Measurements from ENCODE around the gene CATSPER3.

The CATSPER3 gene

GRCh38 chr5:135030956-135031812, 63.5 kb downstream of the CATSPER3 start:
- H3K4me2 ChIP-seq (ENCODE audit: low read length) = no peak overlapping the region

GRCh38 chr5:135031813-135032694, 64.3 kb downstream of the CATSPER3 start:
- no peak overlapping the region for H3K4ac ChIP-seq (ENCODE audit: low read depth, low read length)
- H3K36me3 ChIP-seq (ENCODE audit: control insufficient read depth in 1 of 2, insufficient read depth in 2 of 2, low read length in 2 of 2) = no peaks in the 10 kb centered on the region
- no peak overlapping the region for H3K4me2 ChIP-seq (ENCODE audit: low read length)
- no peak overlapping the region for H2AFZ ChIP-seq (ENCODE audit: insufficient read depth, low read length, poor library complexity)
- H3K9me3 ChIP-seq (ENCODE audit: insufficient read depth, low read depth, low read length) = peaks cover 17% of the 10 kb centered on the region
- H3K27ac ChIP-seq (ENCODE audit: low read depth, low read length) = no peak overlapping the region
- H3K27me3 ChIP-seq (ENCODE audit: insufficient read depth, low read length) = peaks cover 87% of the 10 kb centered on the region
- H3K18ac ChIP-seq (ENCODE audit: low read length) = no peak overlapping the region
- no peaks in the 10 kb centered on the region for H3K79me1 ChIP-seq (ENCODE audit: low read length)
- H2BK12ac ChIP-seq (ENCODE audit: low read length) = no peak overlapping the region
- H2BK120ac ChIP-seq (ENCODE audit: insufficient read depth, low read length, poor library complexity) = no peak overlapping the region
- DNase-seq = no peak
- H2BK5ac ChIP-seq (ENCODE audit: low read depth, low read length, poor library complexity) = no peak overlapping the region
- H3K4me3 ChIP-seq (ENCODE audit: low read depth, low read length) = no peak overlapping the region
- H3K14ac ChIP-seq (ENCODE audit: low read length) = no peak overlapping the region
- no peak overlapping the region for H3K9ac ChIP-seq (ENCODE audit: low read length)
- H3K79me2 ChIP-seq (ENCODE audit: control insufficient read depth, insufficient read depth, low read length, poor library complexity) = no peaks in the 10 kb centered on the region
- no CpG with 5 or more reads among the region's 15 CpGs for WGBS (ENCODE audit: extremely low coverage, insufficient coverage, insufficient read length)
- H4K91ac ChIP-seq (ENCODE audit: low read depth, low read length) = no peak overlapping the region
- H3K4me1 ChIP-seq (ENCODE audit: control insufficient read depth in 1 of 2, insufficient read depth in 2 of 2, low read length in 2 of 2) = peaks cover 13 to 17% of the 10 kb centered on the region in 2 experiments
- no peak overlapping the region for H3K23ac ChIP-seq (ENCODE audit: low read length)
- no peak overlapping the region for H2AK5ac ChIP-seq (ENCODE audit: low read length)
- H4K12ac ChIP-seq (ENCODE audit: low read depth, low read length) = no peak overlapping the region
- H4K8ac ChIP-seq (ENCODE audit: low read depth, low read length) = no peak overlapping the region

More at GRCh38 chr5:135030956-135031812, 63.5 kb downstream of the CATSPER3 start:
- no peak overlapping the region for H4K91ac ChIP-seq (ENCODE audit: low read depth, low read length)
- DNase-seq = no peak
- H3K4me3 ChIP-seq (ENCODE audit: low read depth, low read length) = no peak overlapping the region
- H3K27me3 ChIP-seq (ENCODE audit: insufficient read depth, low read length) = peaks cover 87% of the 10 kb centered on the region
- no peak overlapping the region for H3K4ac ChIP-seq (ENCODE audit: low read depth, low read length)
- H2BK5ac ChIP-seq (ENCODE audit: low read depth, low read length, poor library complexity) = no peak overlapping the region
- no peak overlapping the region for H4K12ac ChIP-seq (ENCODE audit: low read depth, low read length)
- H3K79me2 ChIP-seq (ENCODE audit: control insufficient read depth, insufficient read depth, low read length, poor library complexity) = no peaks in the 10 kb centered on the region
- H3K79me1 ChIP-seq (ENCODE audit: low read length) = no peaks in the 10 kb centered on the region
- no peak overlapping the region for H2BK120ac ChIP-seq (ENCODE audit: insufficient read depth, low read length, poor library complexity)
- no peak overlapping the region for H2BK12ac ChIP-seq (ENCODE audit: low read length)
- no peak overlapping the region for H3K23ac ChIP-seq (ENCODE audit: low read length)
- peaks cover 15% of the 10 kb centered on the region for H3K9me3 ChIP-seq (ENCODE audit: insufficient read depth, low read depth, low read length)
- WGBS (ENCODE audit: extremely low coverage, insufficient coverage, insufficient read length) = no CpG with 5 or more reads among the region's 57 CpGs
- H3K27ac ChIP-seq (ENCODE audit: low read depth, low read length) = no peak overlapping the region
- H3K36me3 ChIP-seq (ENCODE audit: control insufficient read depth in 1 of 2, insufficient read depth in 2 of 2, low read length in 2 of 2) = no peaks in the 10 kb centered on the region
- peaks cover 13 to 17% of the 10 kb centered on the region in 2 experiments for H3K4me1 ChIP-seq (ENCODE audit: control insufficient read depth in 1 of 2, insufficient read depth in 2 of 2, low read length in 2 of 2)
- H3K14ac ChIP-seq (ENCODE audit: low read length) = no peak overlapping the region
- no peak overlapping the region for H2AK5ac ChIP-seq (ENCODE audit: low read length)
- no peak overlapping the region for H2AFZ ChIP-seq (ENCODE audit: insufficient read depth, low read length, poor library complexity)
- H4K8ac ChIP-seq (ENCODE audit: low read depth, low read length) = no peak overlapping the region
- no peak overlapping the region for H3K9ac ChIP-seq (ENCODE audit: low read length)
- no peak overlapping the region for H3K18ac ChIP-seq (ENCODE audit: low read length)

DNA sequence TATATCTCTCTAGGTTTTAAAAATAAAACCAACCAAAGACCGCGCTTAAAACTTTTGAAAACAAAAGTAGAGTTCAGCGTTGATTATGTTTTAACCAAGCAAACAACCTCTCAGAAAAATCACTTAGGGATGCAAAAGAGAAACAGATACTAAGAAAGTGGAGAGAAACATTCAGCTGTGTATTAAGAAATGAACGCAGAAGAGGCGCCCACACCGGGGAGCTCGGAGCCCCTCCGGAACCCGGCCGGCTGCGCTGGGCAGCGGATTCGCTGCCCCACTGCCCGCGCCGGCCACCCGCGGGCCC, 64.9 kb downstream of the CATSPER3 start:
- Histone ChIP-seq H3K23ac (ENCODE audit: low read length) (no peak overlapping the region), H2BK5ac (ENCODE audit: low read depth, low read length, poor library complexity) (no peak overlapping the region), H3K79me1 (ENCODE audit: low read length) (no peaks in the 10 kb centered on the region), H3K14ac (ENCODE audit: low read length) (no peak overlapping the region), H3K4me3 (ENCODE audit: low read depth, low read length) (no peak overlapping the region), H2AFZ (ENCODE audit: insufficient read depth, low read length, poor library complexity) (no peak overlapping the region), H3K27ac (ENCODE audit: low read depth, low read length) (no peak overlapping the region), H3K79me2 (ENCODE audit: control insufficient read depth, insufficient read depth, low read length, poor library complexity) (no peaks in the 10 kb centered on the region), H4K8ac (ENCODE audit: low read depth, low read length) (no peak overlapping the region), H4K91ac (ENCODE audit: low read depth, low read length) (no peak overlapping the region), H2BK120ac (ENCODE audit: insufficient read depth, low read length, poor library complexity) (no peak overlapping the region), H3K36me3 (ENCODE audit: control insufficient read depth in 1 of 2, insufficient read depth in 2 of 2, low read length in 2 of 2) (no peaks in the 10 kb centered on the region), H2BK12ac (ENCODE audit: low read length) (no peak overlapping the region), H2AK5ac (ENCODE audit: low read length) (no peak overlapping the region), H3K4me1 (ENCODE audit: control insufficient read depth in 1 of 2, insufficient read depth in 2 of 2, low read length in 2 of 2) (peaks cover 13 to 17% of the 10 kb centered on the region in 2 experiments), H3K18ac (ENCODE audit: low read length) (no peak overlapping the region), H3K4ac (ENCODE audit: low read depth, low read length) (no peak overlapping the region), H3K4me2 (ENCODE audit: low read length) (peak overlapping the region; percentile 43), H3K9ac (ENCODE audit: low read length) (no peak overlapping the region), H3K9me3 (ENCODE audit: insufficient read depth, low read depth, low read length) (peaks cover 18% of the 10 kb centered on the region), H4K12ac (ENCODE audit: low read depth, low read length) (no peak overlapping the region), H3K27me3 (ENCODE audit: insufficient read depth, low read length) (peaks cover 87% of the 10 kb centered on the region)
- WGBS (ENCODE audit: extremely low coverage, insufficient coverage, insufficient read length) = no CpG with 5 or more reads among the region's 18 CpGs
- DNase-seq = no peak

DNA sequence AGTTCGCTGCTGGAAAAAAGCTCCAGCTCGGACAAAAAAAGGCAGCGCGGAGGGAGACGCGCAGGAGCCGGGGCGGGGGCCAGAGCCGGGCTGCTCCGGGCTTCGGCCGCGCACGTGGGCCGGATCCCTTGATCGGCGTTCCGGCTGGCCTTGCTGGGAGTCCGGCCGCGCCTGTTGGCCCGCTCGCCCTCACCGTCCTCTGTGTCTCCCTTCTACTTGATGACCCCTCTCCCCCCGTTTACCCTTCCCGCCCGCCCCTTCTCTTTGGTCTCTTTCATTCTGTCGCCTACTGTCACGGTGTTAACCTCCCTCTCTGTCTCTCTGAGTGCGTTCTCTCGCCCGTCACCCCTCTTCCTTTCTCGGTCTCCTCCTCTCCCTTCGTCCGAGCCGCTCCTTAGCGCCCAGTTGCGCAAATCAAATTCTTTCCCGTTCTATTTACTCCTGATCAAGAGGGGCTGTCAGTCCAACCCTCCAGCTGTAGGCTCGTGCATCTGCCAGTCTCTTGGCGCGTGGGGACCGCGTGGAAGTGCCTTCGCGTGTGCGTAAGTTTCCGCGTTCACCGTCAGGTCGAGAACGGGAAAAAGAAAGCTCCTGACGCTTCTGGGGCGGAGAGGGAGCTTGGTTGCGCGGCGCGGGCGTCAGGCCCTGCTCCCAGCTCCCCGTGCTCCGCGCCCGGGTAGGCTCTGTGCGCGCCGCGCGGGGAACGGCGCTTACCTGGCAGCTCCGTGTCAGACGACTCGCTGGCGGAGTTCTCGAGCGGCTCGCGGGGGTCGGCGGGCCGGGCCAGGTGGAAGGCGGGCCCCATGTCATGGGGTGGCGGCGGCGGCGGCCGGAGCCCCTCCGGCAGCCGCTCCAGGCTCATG, 65.5 kb downstream of the CATSPER3 start:
- H3K23ac ChIP-seq (ENCODE audit: low read length) = no peak overlapping the region
- H4K12ac ChIP-seq (ENCODE audit: low read depth, low read length) = no peak overlapping the region
- no CpG with 5 or more reads among the region's 89 CpGs for WGBS (ENCODE audit: extremely low coverage, insufficient coverage, insufficient read length)
- H3K79me2 ChIP-seq (ENCODE audit: control insufficient read depth, insufficient read depth, low read length, poor library complexity) = no peaks in the 10 kb centered on the region
- no peaks in the 10 kb centered on the region for H3K36me3 ChIP-seq (ENCODE audit: control insufficient read depth in 1 of 2, insufficient read depth in 2 of 2, low read length in 2 of 2)
- H3K9ac ChIP-seq (ENCODE audit: low read length) = no peak overlapping the region
- H3K9me3 ChIP-seq (ENCODE audit: insufficient read depth, low read depth, low read length) = peaks cover 16% of the 10 kb centered on the region
- H3K18ac ChIP-seq (ENCODE audit: low read length) = no peak overlapping the region
- no peak overlapping the region for H3K14ac ChIP-seq (ENCODE audit: low read length)
- peaks cover 87% of the 10 kb centered on the region for H3K27me3 ChIP-seq (ENCODE audit: insufficient read depth, low read length)
- peaks cover 13 to 17% of the 10 kb centered on the region in 2 experiments for H3K4me1 ChIP-seq (ENCODE audit: control insufficient read depth in 1 of 2, insufficient read depth in 2 of 2, low read length in 2 of 2)
- H2BK12ac ChIP-seq (ENCODE audit: low read length) = no peak overlapping the region
- no peak overlapping the region for H2AK5ac ChIP-seq (ENCODE audit: low read length)
- H4K8ac ChIP-seq (ENCODE audit: low read depth, low read length) = no peak overlapping the region
- H3K4me2 ChIP-seq (ENCODE audit: low read length) = peak overlapping the region; percentile 71
- no peak overlapping the region for H4K91ac ChIP-seq (ENCODE audit: low read depth, low read length)
- no peak overlapping the region for H3K27ac ChIP-seq (ENCODE audit: low read depth, low read length)
- peak overlapping the region; percentile 70 for H2AFZ ChIP-seq (ENCODE audit: insufficient read depth, low read length, poor library complexity)
- peak in 1 of 2 donors; percentile 53 for DNase-seq
- H2BK120ac ChIP-seq (ENCODE audit: insufficient read depth, low read length, poor library complexity) = no peak overlapping the region
- peak overlapping the region; percentile 51 for H3K4me3 ChIP-seq (ENCODE audit: low read depth, low read length)
- H2BK5ac ChIP-seq (ENCODE audit: low read depth, low read length, poor library complexity) = no peak overlapping the region
- no peaks in the 10 kb centered on the region for H3K79me1 ChIP-seq (ENCODE audit: low read length)
- H3K4ac ChIP-seq (ENCODE audit: low read depth, low read length) = no peak overlapping the region

All from trophoblast cell (in vitro differentiated cells and primary cell).